ENCODE results near the gene PSAT1.

Gene PSAT1

GRCh38 chr9:78292716-78293497 is 4.0 kb upstream of the PSAT1 start:
- no peak for ATAC-seq

GRCh38 chr9:78294290-78295176 is 2.4 kb upstream of the PSAT1 start:
- no peak for ATAC-seq

- no peak for ATAC-seq
Observed at GRCh38 chr9:78295177-78295575, 1.7 kb upstream of the PSAT1 start.

GRCh38 chr9:78295731-78296130 is 1.2 kb upstream of the PSAT1 start:
- no peak for ATAC-seq

- no peak for ATAC-seq
Observed at GRCh38 chr9:78296201-78296892, 578 bp upstream of the PSAT1 start.

- no peak for ATAC-seq
Observed at GRCh38 chr9:78297672-78297961, 692 bp downstream of the PSAT1 start.

- no peak for ATAC-seq
Observed at GRCh38 chr9:78298046-78298765, 1.3 kb downstream of the PSAT1 start.

- ATAC-seq = no peak
Observed at GRCh38 chr9:78300209-78300608, 3.3 kb downstream of the PSAT1 start.

GRCh38 chr9:78301466-78301865 is 4.5 kb downstream of the PSAT1 start:
- ATAC-seq = no peak

GRCh38 chr9:78303377-78304062 is 6.6 kb downstream of the PSAT1 start:
- no peak for ATAC-seq

- no peak for ATAC-seq
Observed at GRCh38 chr9:78304357-78304756, 7.4 kb downstream of the PSAT1 start.

GRCh38 chr9:78306222-78307076 is 9.5 kb downstream of the PSAT1 start:
- ATAC-seq = no peak

GRCh38 chr9:78307360-78307759 is 10.4 kb downstream of the PSAT1 start:
- ATAC-seq = no peak

- no peak for ATAC-seq
Observed at GRCh38 chr9:78309066-78309465, 12.1 kb downstream of the PSAT1 start.

- no peak for ATAC-seq
Observed at GRCh38 chr9:78311075-78311474, 14.2 kb downstream of the PSAT1 start.

- ATAC-seq = no peak
Observed at GRCh38 chr9:78311886-78312524, 15.1 kb downstream of the PSAT1 start.

GRCh38 chr9:78314550-78314949 is 17.6 kb downstream of the PSAT1 start:
- ATAC-seq = no peak

GRCh38 chr9:78314953-78315870 is 18.3 kb downstream of the PSAT1 start:
- ATAC-seq = no peak

GRCh38 chr9:78316166-78316892 is 19.4 kb downstream of the PSAT1 start:
- ATAC-seq = no peak

All from activated CD4-positive, CD25-positive, alpha-beta regulatory T cell treated with anti-CD3 and anti-CD28 coated beads, Interleukin-2, amount 50 U/mL, for 24 hours (primary cell).